RCC 7860 (cell line): Measurements from ENCODE around the gene ROBO1.

Experiments used
- DNase-seq: peaks from one replicate; pipeline ENCODE4 v3.0.0-alpha.2; 2015; ENCODE audit warnings: low spot score
- FAIRE-seq: peaks from 2 replicates; lab custom pipeline; 2012; peaks lifted over from hg19 to GRCh38; lab: Jason Lieb, UNC

The ROBO1 gene

GRCh38 chr3:79672075-79672474, 95.7 kb downstream of the ROBO1 start:
- DNase-seq = no peak
- FAIRE-seq = no peak

DNA sequence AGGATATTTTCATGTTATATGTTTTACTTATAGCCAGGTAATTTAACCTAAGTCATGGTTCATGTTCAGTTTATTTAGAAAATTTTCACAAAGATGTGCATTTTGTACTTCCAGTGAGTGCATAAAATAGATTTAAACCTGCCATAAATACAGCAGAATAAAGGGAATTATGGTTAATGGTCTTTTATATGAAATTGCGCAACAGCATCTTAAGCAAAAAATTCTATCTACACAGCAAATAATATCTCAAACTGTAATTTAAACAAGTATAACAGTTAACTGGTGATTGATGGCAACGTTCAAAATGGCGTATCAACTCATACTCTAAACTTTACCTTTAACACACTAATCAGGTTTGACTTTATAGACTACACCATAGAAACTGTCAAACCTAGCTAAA, 97.6 kb downstream of the ROBO1 start:
- FAIRE-seq (no peak), DNase-seq (no peak)

GRCh38 chr3:79664455-79664854, 103.3 kb downstream of the ROBO1 start:
- DNase-seq (no peak), FAIRE-seq (no peak)

DNA sequence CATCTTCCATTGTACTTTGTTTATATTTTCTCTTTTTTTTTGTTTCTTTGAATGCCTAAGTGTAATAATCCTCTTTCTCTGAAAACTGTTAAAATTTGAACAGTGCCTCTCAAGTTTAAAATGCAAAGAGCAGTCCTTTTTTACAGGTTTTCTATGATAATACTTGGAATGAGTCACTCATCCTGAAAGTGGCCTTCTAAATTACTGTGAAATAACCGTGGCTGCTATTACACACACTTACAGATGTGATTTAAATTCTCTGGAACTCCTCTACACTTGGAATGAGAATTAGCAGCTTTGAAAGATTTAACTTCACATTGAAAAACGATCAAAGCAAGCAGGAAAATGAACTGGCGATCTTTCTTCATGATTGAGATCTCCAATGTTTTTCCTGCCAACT, 105.9 kb downstream of the ROBO1 start:
- FAIRE-seq = no peak

GRCh38 chr3:79657076-79657475, 110.7 kb downstream of the ROBO1 start:
- FAIRE-seq (no peak), DNase-seq (no peak)

More for the DNA sequence above, 105.9 kb downstream of the ROBO1 start:
- DNase-seq = no peak

GRCh38 chr3:79654019-79654418, 113.8 kb downstream of the ROBO1 start:
- DNase-seq (no peak), FAIRE-seq (no peak)

DNA sequence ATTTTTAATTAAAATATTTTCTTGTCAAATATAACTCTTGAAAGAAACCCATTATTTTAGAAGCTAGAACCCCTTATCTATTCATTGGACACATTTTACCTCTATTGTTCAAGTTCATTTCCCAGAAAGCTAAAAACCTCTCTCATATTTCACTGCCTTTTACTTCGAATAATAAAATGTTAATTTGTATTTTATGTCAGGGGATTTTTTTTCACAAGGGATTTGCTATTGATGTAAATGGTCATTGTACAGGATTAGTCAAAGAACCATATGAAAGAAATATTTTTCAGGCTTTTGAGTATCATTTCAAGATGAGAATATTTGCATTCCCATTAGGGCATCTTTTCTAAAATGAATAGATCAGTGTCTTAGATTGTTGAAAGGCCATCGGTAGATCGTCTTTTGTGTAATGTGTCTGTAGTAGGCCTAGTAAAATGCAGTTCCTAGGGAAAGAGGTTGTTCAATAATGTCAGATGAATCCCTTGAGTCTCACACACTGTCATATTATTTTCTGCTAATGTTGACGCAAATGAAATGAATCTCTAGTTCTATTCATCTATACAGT, 114.5 kb downstream of the ROBO1 start:
- FAIRE-seq (no peak), DNase-seq (no peak)

DNA sequence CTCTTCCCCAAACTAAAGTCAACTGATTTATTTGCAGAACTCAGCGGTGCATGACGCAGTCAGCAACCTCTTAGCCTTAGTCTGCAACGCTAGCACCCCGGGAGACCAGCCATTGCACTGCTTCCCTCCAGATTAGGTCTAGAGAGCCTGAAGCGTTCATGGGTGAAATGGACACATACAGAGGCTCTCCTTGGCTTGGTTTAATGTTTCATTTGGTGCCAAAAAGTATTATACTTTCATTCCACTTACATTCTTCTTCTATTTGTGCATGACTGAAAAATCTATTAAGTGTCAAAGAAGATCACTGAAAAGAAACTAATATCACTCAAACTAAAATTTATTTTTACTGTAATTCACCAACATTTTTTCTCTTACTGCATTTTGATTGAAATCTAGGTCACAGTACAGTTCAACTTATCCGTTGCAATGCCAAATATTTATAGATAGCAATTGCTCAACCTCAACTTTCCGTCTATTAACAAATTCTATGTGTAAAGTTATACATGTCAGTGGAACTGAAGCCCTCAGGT, 116.2 kb downstream of the ROBO1 start:
- DNase-seq = peak; percentile 22
- peak; percentile 80 for FAIRE-seq

DNA sequence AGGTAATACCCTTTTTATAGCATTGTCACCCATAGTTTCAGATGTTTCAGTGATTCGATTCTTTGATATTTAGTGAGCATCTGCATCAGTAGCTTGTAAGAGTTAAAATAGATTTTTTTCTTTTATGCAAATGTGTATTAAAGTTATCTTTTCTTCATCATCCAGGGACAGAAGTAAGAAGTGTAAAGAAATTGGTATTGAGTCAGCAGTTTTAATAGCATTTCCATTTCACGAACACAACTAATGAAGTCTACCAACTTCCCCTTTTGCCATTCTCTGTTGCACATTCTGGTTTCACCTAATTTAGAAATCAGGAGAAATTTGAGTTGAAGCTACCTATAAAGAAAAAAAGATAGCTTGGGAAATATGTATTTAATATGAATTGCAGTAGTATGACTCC, 127.9 kb downstream of the ROBO1 start:
- no peak for DNase-seq
- no peak for FAIRE-seq

DNA sequence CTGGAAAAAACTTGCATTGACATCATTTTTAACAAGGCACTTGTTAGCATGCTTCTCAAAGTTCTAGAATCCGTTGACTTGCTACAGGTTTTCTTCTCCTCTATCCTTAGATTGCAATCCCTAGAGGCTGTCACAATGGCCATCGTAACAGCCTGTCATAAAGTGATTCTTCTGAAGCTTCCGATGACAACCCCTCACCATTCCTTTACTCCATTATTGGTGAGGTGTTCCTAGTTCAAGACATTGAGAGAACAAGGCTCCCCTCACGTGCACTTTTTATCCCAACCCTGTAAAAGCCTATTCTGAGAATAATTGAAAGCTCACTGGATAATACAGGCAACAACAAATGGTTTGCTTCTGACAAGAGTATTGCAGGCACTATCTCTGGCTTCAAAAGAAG, 131.4 kb downstream of the ROBO1 start:
- DNase-seq (no peak), FAIRE-seq (no peak)

GRCh38 chr3:79632842-79633241, 135.0 kb downstream of the ROBO1 start:
- FAIRE-seq = no peak
- no peak for DNase-seq

DNA sequence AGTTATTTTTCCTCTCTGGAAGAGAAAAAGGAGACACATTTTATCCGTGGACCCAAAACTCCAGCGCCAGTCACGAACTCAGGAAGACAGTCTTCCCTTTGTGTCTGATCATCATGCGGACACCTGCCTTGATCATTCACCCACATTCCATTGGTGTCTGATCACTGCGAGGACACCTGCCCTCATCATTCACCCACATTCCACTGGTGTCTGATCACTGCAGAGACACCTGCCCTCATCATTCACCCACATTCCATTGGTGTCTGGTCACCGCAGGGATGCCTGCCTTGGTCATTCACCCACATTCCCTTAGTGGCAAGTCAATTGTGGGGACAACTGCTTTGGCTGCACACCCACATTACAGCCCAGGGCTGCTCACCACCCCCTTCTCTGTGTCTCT, 148.9 kb downstream of the ROBO1 start:
- FAIRE-seq = no peak

GRCh38 chr3:79606414-79606813, 161.4 kb downstream of the ROBO1 start:
- DNase-seq (no peak), FAIRE-seq (no peak)

More for the DNA sequence above, 148.9 kb downstream of the ROBO1 start:
- DNase-seq = peak; percentile 75

- no peak for FAIRE-seq
- DNase-seq = no peak
These were observed 163.1 kb downstream of the ROBO1 start for GRCh38 chr3:79604681-79605080.

- DNase-seq (no peak), FAIRE-seq (no peak)
These were observed 165.4 kb downstream of the ROBO1 start for GRCh38 chr3:79602385-79602784.

GRCh38 chr3:79598594-79598993, 169.2 kb downstream of the ROBO1 start:
- FAIRE-seq (no peak), DNase-seq (no peak)

- DNase-seq = no peak
- no peak for FAIRE-seq
These were observed 170.1 kb downstream of the ROBO1 start for GRCh38 chr3:79597709-79598108.

- DNase-seq = no peak
- no peak for FAIRE-seq
These were observed 180.6 kb downstream of the ROBO1 start for GRCh38 chr3:79587150-79587549.

DNA sequence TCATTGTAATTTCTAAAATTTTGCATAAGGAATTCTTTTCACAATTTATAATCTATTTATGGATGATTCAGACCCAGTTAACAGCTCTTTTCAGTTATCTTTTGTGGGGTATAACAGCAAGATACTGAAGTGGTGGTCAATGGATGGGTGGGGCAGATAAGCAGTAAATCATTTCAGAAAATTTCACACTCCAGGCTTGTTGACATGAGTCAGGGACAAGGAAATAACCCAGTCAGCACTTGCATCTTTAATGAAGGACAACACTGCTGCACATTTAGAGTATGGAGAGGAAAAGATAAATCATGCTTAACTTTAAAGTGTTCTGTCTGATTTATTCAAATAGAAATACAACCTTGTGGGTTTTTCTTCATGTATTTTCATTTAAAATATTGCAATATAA, 181.6 kb downstream of the ROBO1 start:
- no peak for FAIRE-seq

DNA sequence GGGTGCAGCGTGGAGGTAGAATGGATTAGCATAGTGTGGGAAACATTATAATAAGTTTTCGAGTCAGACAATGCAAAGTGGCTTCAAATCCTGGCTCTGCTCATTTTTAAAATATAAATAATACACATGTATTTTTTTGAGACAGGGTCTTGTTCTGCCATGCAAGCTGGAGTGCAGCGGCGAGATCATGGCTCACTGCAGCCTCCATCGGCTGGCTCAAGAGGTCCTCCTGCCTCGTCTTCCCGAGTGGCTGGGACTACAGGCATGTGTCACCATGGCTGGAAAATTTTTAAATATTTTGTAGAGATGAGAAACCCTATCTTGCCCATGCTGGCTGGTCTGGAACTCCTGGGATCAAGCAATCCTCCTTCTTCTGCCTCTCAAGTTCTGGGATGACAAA, 194.9 kb downstream of the ROBO1 start:
- DNase-seq (no peak), FAIRE-seq (no peak)

More for the DNA sequence above, 181.6 kb downstream of the ROBO1 start:
- DNase-seq = no peak

DNA sequence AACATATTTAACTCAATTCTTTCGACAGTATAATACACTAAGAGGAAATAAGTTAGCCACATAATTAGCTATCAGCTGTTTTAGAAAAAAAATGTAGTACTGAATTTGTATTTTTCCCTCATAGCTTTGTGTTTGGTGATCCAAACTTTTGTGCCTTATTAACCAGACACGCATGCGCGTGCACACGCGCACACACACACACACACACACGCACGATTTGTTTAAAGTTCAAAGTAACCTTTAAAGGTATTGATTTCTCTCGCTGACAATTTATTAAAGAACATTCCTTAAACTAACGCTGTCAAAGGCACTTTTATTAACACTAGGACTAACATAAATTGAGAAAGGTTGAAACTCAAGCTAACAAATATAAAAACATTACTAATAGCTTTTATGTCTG, 198.9 kb downstream of the ROBO1 start:
- FAIRE-seq (no peak), DNase-seq (no peak)

DNA sequence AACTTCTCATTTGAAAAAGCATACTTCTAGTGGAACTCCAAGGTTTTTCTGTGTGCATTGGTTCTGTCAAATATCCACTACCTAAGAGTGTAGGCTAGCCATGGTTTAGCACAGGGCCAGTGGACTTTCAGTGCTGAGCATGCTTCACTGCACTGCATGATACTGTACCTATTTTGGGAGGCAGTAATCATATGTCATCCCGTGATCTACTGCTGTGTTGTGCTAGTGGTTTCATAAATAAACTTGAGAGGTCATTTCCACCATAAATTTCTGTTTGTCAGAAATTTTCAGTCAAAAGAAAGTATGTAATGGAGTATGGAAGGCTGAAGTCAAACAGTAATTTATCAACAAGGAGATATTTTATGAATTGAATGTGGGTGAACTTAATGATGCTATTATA, 203.6 kb downstream of the ROBO1 start:
- no peak for FAIRE-seq
- DNase-seq = no peak

- DNase-seq (no peak), FAIRE-seq (no peak)
These were observed 207.1 kb downstream of the ROBO1 start for GRCh38 chr3:79560698-79561097.
